K562 (cell line): ENCODE measurements around the gene PI16. TPM values are rescaled to one million over a fixed set of nuclear protein-coding genes. Genes with fewer than 3 reads are reported as not detected.
A peak's percentile ranks its signal among the peaks of the same experiment; 100 is the strongest.

Experiments
- CHD7 ChIP-seq: fragments of 200-600 bp; sonication (generic); IDR thresholded peaks from one replicate; pipeline ENCODE4 v1.6.1; 2012; ENCODE audit warnings: mild to moderate bottlenecking, low read depth, low read length, inconsistent platforms
- E2F3 ChIP-seq: fragments of 250-450 bp; sonication (Bioruptor Pico); IDR thresholded peaks from 2 replicates; pipeline ENCODE4 v1.4.0; 2020; ENCODE audit warnings: mild to moderate bottlenecking
- EP400 ChIP-seq: fragments of 450-650 bp; IDR thresholded peaks from 2 replicates; pipeline ENCODE4 v1.6.1; 2017; ENCODE audit warnings: antibody characterized with exemption, mild to moderate bottlenecking, moderate library complexity
- NCOA6 ChIP-seq: fragments of 450-650 bp; IDR thresholded peaks from 2 replicates; pipeline ENCODE4 v1.6.1; 2017; ENCODE audit warnings: mild to moderate bottlenecking
- NRF1 ChIP-seq, 2 experiments: fragments of 450-650 bp; IDR thresholded peaks in 1 of 2; conservative IDR thresholded peaks in 1 of 2; 2 replicates each; pipeline ENCODE4 v1.6.1; 2014; ENCODE audit warnings: mild to moderate bottlenecking in 2 of 2
- POLR2H ChIP-seq: IDR thresholded peaks from 2 replicates; pipeline ENCODE4 v1.6.1; 2016; ENCODE audit warnings: missing genetic modification characterization, low read depth, mild to moderate bottlenecking, control low read depth, missing compliant biosample characterization, moderate library complexity
- SIX5 ChIP-seq, 2 experiments: IDR thresholded peaks; 2 replicates each; pipeline ENCODE4 v1.6.1; 2011; ENCODE audit warnings: low read length in 2 of 2, borderline replicate concordance in 1 of 2, low read depth in 1 of 2, mild to moderate bottlenecking in 1 of 2, moderate library complexity in 1 of 2; ENCODE audit not compliant: insufficient read depth in 1 of 2
- TBL1XR1 ChIP-seq, 2 experiments: IDR thresholded peaks; 2 replicates each; pipeline ENCODE4 v1.6.1; 2012; ENCODE audit warnings: improper control_type of control experiment in 2 of 2, low read length in 2 of 2, mild to moderate bottlenecking in 1 of 2
- TCFL5 ChIP-seq: fragments of 250-450 bp; sonication (Bioruptor Pico); conservative IDR thresholded peaks from 2 replicates; pipeline ENCODE4 v1.6.1; 2021; ENCODE audit warnings: mild to moderate bottlenecking, moderate library complexity, matching md5 sums
- TSHZ1 ChIP-seq: fragments of 250-450 bp; sonication (Bioruptor Pico); IDR thresholded peaks from 2 replicates; pipeline ENCODE4 v1.4.0; 2020; ENCODE audit warnings: mild to moderate bottlenecking, moderate library complexity
- ZNF561 ChIP-seq: fragments of 450-650 bp; formaldehyde crosslinking; conservative IDR thresholded peaks from 2 replicates; pipeline ENCODE4 v1.4.0; 2020; ENCODE audit warnings: mild to moderate bottlenecking, moderate library complexity
- polyA plus RNA-seq, 8 experiments: library from polyadenylated mRNA; depleted of rRNA in 4 of 8; stranded (reverse) in 5 of 8; unstranded in 3 of 8; fragments of >200 nt; fragmentation: Nextera tagmentation in 2 of 8; fragmentation: Illumina TruSeq in 1 of 8; extraction: Ambion mirVana in 2 of 8; extraction: Trizol in 1 of 8; gene quantifications; 2 replicates each; pipeline versions ENCODE4 v1.2.1 to v1.2.3, GENCODE V29; 2011 to 2014; ENCODE audit warnings: inconsistent platforms in 1 of 8, missing spikeins in 1 of 8
- total RNA-seq, 7 experiments: library from RNA; depleted of rRNA in 6 of 7; stranded (reverse); fragments of >200 nt in 6 of 7; fragmentation: Illumina TruSeq in 2 of 7; extraction: Trizol in 2 of 7; gene quantifications; 2 replicates each; pipeline versions ENCODE4 v1.2.1 to v1.2.3, GENCODE V29; 2011 to 2021; ENCODE audit warnings: low replicate concordance in 1 of 7

PI16 gene
- total and polyA plus RNA-seq, 9 of the 15 experiments (the other 6 are each of a cell fraction or from before 2014, with no cell fraction given) = 0.06 to 0.18 TPM; not detected in 7

DNA sequence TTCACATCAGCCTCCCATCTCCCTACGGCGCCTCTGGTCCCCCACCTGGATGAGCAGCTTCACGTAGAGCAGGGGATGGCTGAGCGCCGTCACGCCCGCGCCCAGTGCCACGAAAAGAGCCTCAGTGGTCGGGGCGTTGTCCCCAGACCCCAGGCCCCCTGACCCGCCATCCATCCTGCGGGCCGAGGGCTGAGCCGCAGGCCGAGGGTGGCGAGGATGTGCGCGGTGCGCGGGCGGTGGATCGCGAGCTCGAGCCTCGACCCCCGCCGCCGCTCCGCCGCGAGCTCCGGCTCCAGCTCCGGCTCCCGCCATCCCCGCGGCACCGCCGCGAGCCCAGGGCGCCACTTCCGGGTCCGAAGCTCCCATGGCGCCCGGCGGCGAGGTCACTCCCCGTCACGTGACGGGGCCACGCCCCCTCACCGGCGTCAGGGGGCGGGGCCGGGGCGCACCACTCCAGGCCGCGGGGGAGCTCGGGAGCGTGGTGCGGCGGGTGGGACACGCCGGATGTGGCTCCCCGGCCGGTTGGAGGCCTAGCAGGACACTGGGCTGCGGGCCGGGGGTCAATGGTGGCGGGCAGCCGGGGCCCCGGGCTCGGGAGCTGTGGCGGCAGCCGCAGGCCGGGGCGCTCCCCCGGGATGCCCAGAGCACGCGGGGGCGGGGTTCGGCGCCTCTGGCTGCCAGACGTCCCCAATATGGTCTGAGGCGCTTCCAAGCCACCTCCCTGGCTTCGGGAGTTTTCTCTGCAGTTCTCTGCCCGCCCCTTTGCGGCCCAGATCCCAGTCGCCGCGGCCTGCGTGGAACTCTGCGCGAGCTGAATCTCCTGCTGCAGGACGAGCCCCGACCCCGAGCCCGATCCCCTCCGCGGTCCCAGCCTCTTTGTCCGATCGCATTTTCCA, 31.5 kb downstream of the PI16 start, which contains the start of gene MTCH1 (continued):
- TF ChIP-seq CHD7 (no peak), NCOA6 (no peak), E2F3 (CRISPR knock-in tag) (peak; percentile 56), SIX5 (IDR thresholded peaks at IDR 0.05; ENCODE audit: borderline replicate concordance in 1 of 2, insufficient read depth in 1 of 2, low read depth in 1 of 2, low read length in 2 of 2) (peak in 1 of 2 experiments; percentile 22; a peak in 1 of 4 replicates), TCFL5 (CRISPR knock-in tag) (0 out of 2 replicates have a peak, but pooled peaks have one; percentile 21), EP400 (peak; percentile 46; the same call in 1 of the 2 replicates), TSHZ1 (CRISPR knock-in tag) (no peak), ZNF561 (CRISPR knock-in tag) (peak; percentile 51; the same call in 1 of the 2 replicates), TBL1XR1 (IDR thresholded peaks at IDR 0.05; ENCODE audit: low read length in 2 of 2) (no peak), POLR2H (tag) (peak; percentile 83), NRF1 (conservative IDR thresholded peaks at IDR 0.05 in 1 of 2, IDR thresholded peaks at IDR 0.05 in 1 of 2) (peak; percentile 76 to 80)
